Ovary (tissue), 9 donors: Measurements from ENCODE around the gene KIF21A. TPM values are rescaled to one million over a fixed set of nuclear protein-coding genes. Genes with fewer than 3 reads are reported as not detected.

Source experiments
- DNase-seq, 5 donors: peaks; one replicate each; pipeline ENCODE4 v3.0.0-alpha.2; 2019 to 2020
- H3K27ac ChIP-seq, 2 donors: fragments of 200-600 bp; one replicate each; pipeline versions ENCODE4 v1.5.1 to v1.8.0; 2019 to 2022
- H3K27me3 ChIP-seq: fragments of 200-600 bp; one replicate; pipeline ENCODE4 v1.8.0; 2022
- H3K36me3 ChIP-seq: fragments of 200-600 bp; sonication (generic); one replicate; pipeline ENCODE4 v1.5.1; 2019
- H3K4me1 ChIP-seq: one replicate; pipeline ENCODE4 v1.8.1; 2013; ENCODE audit warnings: mild to moderate bottlenecking, moderate library complexity; ENCODE audit not compliant: insufficient read depth
- H3K4me3 ChIP-seq: fragments of 200-600 bp; sonication (generic); one replicate; pipeline ENCODE4 v1.5.1; 2017
- H3K9me3 ChIP-seq, 2 donors: fragments of 200-600 bp in 1 of 2; sonication (generic) in 1 of 2; one replicate each; pipeline versions ENCODE4 v1.5.1 to v1.8.1; 2013 to 2019; ENCODE audit warnings: mild to moderate bottlenecking in 1 of 2, moderate library complexity in 1 of 2
- CTCF ChIP-seq, 3 donors: fragments of 450-650 bp in 2 of 3; fragments of 200-600 bp in 1 of 3; IDR thresholded peaks; one replicate each; pipeline versions ENCODE4 v1.5.1 to v1.8.0; 2016 to 2022; ENCODE audit warnings: antibody characterized with exemption in 3 of 3, mild to moderate bottlenecking in 1 of 3
- EP300 ChIP-seq: sonication (generic); formaldehyde crosslinking; IDR thresholded peaks from one replicate; pipeline ENCODE4 v1.6.1; 2017; ENCODE audit warnings: antibody characterized with exemption
- POLR2A ChIP-seq: fragments of 450-650 bp; IDR thresholded peaks from one replicate; pipeline ENCODE4 v1.6.1; 2017; ENCODE audit warnings: antibody characterized with exemption, mild to moderate bottlenecking, moderate library complexity
- WGBS, 3 donors: extraction: QIAGEN DNeasy Blood & Tissue Kit in 1 of 3; methylation state at CpG; one replicate each; pipeline versions ENCODE4 v1.1.5 to v1.1.7; 2013 to 2017; 5-methylcytosine and 5-hydroxymethylcytosine counted together
- intact Hi-C, 4 donors: fragments of 100-400 bp; cut with DNase I; formaldehyde crosslinking; loops; one replicate each; pipeline versions ENCODE4 v1.11.0 to v1.15.1; 2022 to 2023
- polyA plus RNA-seq, 2 donors: library from polyadenylated mRNA; stranded (reverse); fragments of 200-250 nt in 1 of 2; fragments of 350-450 nt in 1 of 2; fragmentation: Illumina TruSeq in 1 of 2; extraction: RNeasy Lipid Tissue Mini Kit (QIAGEN cat#74804) in 1 of 2; gene quantifications; one replicate each; pipeline ENCODE4 v1.2.3, GENCODE V29; 2013 to 2014
- total RNA-seq, 7 donors: library from RNA; depleted of rRNA in 2 of 7; stranded (reverse); fragments of >200 nt in 2 of 7; fragmentation: NEBNext Ultra II Directional in 3 of 7; extraction: Animal tissue kit (Norgen Biotek cat#: 25700) in 3 of 7; gene quantifications; one replicate each; pipeline versions ENCODE4 v1.1.0 to v1.2.4, GENCODE V29; 2016 to 2023
- donor health status: DM: no; HTN: no; CAD: no; lungs with moderate emphysema.
- donor health status: DM: no; HTN: no; CAD: no.
- donor health status: Bipolar disorder and iron deficiency.
- donor health status: DM: yes; HTN: yes; CAD: no.
- donor health status: DM: no; HTN: no; CAD: no.
- donor health status: DM: yes; HTN: yes; CAD: no.

The KIF21A gene
- total and polyA plus RNA-seq, 9 donors, result 3.6 to 43.3 (median 11.8) TPM

- H3K27ac ChIP-seq, result no peak overlapping the region
- H3K4me3 ChIP-seq, result no peak overlapping the region
- no peaks in the 10 kb centered on the region for H3K9me3 ChIP-seq
- TF ChIP-seq EP300 (no peak), POLR2A (no peak), CTCF (IDR thresholded peaks at IDR 0.05) (no peak)
- H3K4me1 ChIP-seq, result no peaks in the 10 kb centered on the region
- no peaks in the 10 kb centered on the region for H3K27me3 ChIP-seq
- WGBS, 3 donors, result 78 to 85% (median 84%) methylated on average over 5 of the region's 5 CpGs
- no peaks in the 10 kb centered on the region for H3K36me3 ChIP-seq
- no peak for DNase-seq
- intact Hi-C loops, result no loop called here
Observed at GRCh38 chr12:39464976-39465695, 22.2 kb upstream of the KIF21A start.

GRCh38 chr12:39461059-39461458 lies 18.1 kb upstream of the KIF21A start:
- H3K9me3 ChIP-seq, result no peaks in the 10 kb centered on the region
- H3K27ac ChIP-seq, result no peak overlapping the region
- no peaks in the 10 kb centered on the region for H3K4me1 ChIP-seq
- no peaks in the 10 kb centered on the region for H3K36me3 ChIP-seq
- DNase-seq, result no peak
- intact Hi-C loops, result no loop called here
- H3K27me3 ChIP-seq, result no peaks in the 10 kb centered on the region
- WGBS, 3 donors, result 77 to 91% (median 88%) methylated on average over 1 of the region's 1 CpG
- no peak for TF ChIP-seq POLR2A
- no peak for TF ChIP-seq EP300
- no peak for TF ChIP-seq CTCF (IDR thresholded peaks at IDR 0.05)
- H3K4me3 ChIP-seq, result no peak overlapping the region

- Histone ChIP-seq H3K9me3 (no peaks in the 10 kb centered on the region), H3K27ac (no peak overlapping the region), H3K36me3 (no peaks in the 10 kb centered on the region), H3K4me1 (no peaks in the 10 kb centered on the region), H3K4me3 (no peak overlapping the region), H3K27me3 (no peaks in the 10 kb centered on the region)
- DNase-seq, result no peak
- 87 to 89% (median 88%) methylated on average over 7 of the region's 7 CpGs for WGBS, 3 donors
- intact Hi-C loops, result no loop called here
- TF ChIP-seq EP300 (no peak), POLR2A (no peak), CTCF (IDR thresholded peaks at IDR 0.05) (no peak)
Observed at GRCh38 chr12:39459027-39459434, 16.1 kb upstream of the KIF21A start.

GRCh38 chr12:39451977-39452376 lies 9.1 kb upstream of the KIF21A start:
- no peak overlapping the region for H3K4me3 ChIP-seq
- no peaks in the 10 kb centered on the region for H3K36me3 ChIP-seq
- no peaks in the 10 kb centered on the region for H3K27me3 ChIP-seq
- no peak for DNase-seq
- no peaks in the 10 kb centered on the region for H3K9me3 ChIP-seq
- WGBS, 3 donors, result 29 to 41% (median 31%) methylated on average over 1 of the region's 1 CpG
- intact Hi-C loops, result no loop called here
- H3K4me1 ChIP-seq, result no peaks in the 10 kb centered on the region
- no peak overlapping the region for H3K27ac ChIP-seq
- no peak for TF ChIP-seq CTCF (IDR thresholded peaks at IDR 0.05)
- TF ChIP-seq EP300, result no peak
- TF ChIP-seq POLR2A, result no peak
